ENCODE measurements around the gene RCE1.

RCE1 gene

DNA sequence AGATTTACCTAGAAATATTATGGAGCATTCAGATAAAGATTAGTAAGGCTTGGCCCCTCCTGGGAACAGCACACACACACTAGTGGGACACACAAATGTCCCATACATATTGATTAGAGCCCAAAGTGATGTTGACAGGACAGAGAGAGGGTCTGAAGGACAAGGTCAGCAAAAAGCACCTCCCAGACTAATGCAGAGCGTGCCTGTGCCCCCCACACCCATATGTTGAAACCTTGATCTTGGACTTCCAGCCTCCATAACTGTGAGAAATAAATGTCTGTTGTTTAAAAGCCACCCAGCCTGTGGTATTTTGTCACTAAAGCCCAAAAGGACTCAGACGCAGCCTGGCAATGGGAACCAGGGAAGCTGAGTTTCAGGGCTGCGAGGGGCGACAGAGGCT lies 41.2 kb downstream of the RCE1 start:
- no peak for DNase-seq (ENCODE audit: insufficient read length, low spot score)
- no peak for FAIRE-seq

DNA sequence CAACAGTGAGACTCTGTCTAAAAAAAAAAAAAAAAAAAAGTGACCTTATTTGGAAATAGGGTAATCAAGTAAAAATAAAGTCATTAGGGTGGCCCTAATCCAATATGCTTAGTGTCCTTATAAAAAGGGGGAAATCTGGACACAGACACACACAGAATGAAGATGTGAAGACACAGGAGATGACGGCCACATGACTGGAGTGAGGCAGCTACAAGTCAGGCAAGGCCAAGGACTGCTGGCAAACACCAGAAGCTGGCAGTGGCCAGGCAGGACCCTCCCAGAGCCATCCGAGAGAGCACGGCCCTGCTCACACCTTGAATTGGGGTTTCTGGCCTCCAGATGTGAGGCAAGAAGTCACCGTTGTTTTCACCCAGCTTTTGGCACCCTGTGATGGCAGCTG lies 42.2 kb downstream of the RCE1 start:
- FAIRE-seq: no peak

DNA sequence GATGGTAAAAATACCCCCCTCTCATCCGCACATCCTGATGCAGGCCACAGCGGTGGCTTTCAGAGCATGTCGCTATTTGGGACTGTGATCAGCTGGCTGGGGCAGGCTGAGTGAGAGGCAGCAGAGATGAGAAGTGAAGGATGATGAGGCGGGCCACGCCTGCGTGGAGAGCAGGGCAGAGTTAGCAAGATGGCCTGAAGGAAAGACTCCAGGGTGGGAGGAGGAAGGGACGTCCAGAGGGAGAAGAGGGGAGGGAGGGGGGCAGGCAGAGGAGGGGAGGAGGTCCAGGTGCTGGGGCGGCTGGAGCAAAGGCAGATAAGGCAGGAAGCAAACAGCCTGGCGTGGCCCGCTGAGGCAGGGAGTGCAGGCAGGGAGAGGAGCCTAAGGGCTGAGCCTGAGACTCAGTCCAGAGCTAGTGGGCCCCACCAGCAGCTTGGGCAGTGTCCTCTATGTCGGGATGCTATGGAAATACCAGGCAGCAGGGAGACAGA lies 42.8 kb downstream of the RCE1 start:
- DNase-seq (ENCODE audit: insufficient read length, low spot score): no peak
- FAIRE-seq: no peak

More for the DNA sequence above, 42.2 kb downstream of the RCE1 start:
- no peak for DNase-seq (ENCODE audit: insufficient read length, low spot score)

DNA sequence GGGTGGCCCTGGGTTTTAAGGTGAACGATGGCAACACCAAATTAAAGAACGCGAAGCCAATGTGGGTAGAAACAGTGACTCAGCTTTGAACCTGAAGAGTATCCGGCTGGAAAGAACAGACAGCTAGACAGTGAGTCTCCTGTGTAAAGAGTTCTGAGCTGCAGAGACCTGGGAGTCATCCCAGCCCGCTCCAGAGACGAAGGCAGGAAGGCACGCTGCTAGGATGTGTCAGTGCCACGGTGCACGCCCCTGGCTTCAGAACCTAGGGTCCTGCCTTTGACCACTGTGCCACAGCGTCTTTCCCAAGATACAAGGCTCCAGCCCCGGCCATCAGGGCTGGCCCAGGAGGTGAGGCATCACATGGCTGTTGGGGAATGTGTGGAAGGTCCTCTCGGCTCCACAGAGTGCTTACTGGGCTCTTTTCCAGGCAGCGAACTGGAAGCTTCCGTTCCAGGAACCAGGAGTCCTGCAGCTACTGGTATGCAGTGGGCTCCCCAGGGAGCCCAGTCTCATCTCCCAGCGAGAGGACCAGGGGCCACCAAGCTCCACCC lies 43.5 kb downstream of the RCE1 start:
- FAIRE-seq (no peak), DNase-seq (ENCODE audit: insufficient read length, low spot score) (no peak)

DNA sequence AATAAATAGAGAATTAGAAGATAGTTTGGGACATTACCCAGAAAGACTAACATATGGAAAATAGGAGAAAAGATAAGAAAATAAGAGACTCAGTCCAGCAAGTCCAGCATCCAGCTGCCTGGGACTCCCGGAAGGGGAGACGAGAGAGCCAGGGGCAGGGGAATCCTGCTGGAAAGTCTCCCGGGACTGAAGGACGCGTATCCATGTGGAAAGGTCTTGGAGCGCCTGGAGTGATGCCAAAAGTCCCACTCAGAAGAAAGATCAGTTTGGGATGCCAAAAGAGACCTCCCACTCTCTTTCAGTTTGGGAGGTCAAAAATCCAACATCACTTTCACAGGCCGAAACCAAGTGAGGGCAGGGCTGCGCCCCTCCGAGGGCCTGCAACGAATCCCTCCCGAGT lies 44.3 kb downstream of the RCE1 start:
- no peak for FAIRE-seq

DNA sequence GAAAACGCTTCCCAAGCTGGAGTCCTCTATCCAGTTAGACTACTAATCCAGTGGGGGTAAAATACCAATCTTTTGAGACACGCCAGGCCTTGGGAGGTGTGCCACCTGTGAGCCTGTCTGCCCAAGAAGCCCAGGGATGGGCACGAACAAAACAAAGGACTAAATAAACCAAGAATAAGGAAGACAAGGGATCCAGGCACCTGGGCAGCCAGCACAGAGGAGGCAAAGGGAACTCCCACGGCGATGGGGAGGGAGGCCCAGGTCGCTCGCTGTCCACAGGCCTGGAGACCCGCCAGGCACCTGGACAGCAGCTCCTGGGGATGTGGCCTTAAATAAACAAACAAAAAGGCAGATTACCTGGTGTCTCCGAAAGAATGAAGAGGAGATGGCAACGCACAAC lies 45.0 kb downstream of the RCE1 start:
- DNase-seq (ENCODE audit: insufficient read length, low spot score) (no peak), FAIRE-seq (no peak)

More for the DNA sequence above, 44.3 kb downstream of the RCE1 start:
- DNase-seq (ENCODE audit: insufficient read length, low spot score): no peak

DNA sequence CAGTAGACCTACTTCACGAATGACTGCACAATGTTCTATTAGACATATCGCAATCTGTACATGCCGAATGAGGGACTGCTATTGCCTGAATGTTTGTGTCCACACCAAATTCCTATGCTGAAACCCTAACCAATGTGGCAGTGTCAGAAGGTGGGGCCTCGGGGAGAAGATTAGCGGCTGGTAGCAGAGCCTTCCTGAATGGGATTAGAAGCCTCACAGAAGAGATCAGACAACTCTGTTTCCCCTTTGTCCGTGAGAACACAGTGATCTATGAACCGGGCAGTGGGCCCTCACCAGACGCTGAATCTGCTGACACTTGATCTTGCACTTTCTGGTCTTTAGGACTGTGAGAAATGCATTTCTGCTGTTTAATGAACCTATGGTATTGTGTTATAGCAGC lies 46.7 kb downstream of the RCE1 start:
- no peak for DNase-seq (ENCODE audit: insufficient read length, low spot score)
- FAIRE-seq: no peak

DNA sequence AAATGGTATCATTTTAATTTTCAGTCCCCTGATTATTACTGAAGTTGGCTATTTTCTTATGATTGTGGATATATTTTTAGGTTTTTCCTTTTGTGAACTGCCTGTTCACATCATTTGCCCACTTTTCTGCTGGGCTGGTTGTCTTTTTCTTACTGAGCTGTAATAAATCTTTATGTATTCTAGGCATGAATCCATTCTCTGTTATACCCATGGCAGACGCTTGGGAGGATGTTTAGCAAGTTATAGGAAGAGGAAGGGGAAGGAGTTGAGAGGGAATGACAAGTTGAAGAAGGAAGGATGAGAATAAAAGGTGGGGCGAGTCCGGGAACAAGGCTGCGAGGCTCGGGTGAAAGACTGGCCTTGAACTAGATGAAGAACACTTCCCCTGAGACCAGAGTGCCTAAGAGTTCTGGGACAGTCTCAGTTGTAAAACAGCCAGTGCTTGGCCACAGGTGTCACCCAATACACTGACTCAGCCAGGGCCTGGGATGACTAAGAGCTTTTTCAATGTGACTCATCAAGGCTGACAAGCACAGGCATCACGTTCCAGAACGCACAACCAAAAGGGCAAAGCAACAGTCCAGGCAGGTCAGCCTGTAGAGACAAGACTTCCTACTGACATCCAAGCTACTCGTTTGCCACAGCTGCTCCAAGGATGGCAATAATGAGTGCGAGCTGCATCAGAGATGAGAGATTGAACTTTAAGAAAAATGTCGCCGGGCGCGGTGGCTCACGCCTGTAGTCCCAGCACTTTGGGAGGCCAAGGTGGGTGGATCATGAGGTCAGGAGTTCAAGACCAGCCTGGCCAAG lies 48.8 kb downstream of the RCE1 start:
- DNase-seq (ENCODE audit: insufficient read length, low spot score): peak; percentile 63
- FAIRE-seq: peak; percentile 14

DNA sequence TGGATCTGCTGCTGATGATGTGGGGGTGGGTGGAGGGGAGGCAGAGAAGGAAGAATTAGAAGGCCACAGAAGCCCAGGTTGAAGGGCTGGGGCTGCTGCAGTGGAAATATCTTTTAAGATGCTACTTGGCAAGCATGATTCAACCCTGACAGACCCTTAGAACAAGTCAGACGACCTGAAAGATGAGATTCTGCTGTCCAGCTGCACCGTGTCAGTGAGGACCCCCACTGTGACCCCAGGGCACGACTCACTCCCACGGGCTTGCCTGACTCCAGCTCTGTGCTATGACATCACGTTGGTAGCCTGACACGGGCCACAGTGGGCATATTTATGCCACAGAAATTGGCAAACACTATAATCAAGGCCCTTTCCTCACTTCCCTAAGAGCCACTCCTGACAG lies 49.7 kb downstream of the RCE1 start:
- FAIRE-seq: no peak
- DNase-seq (ENCODE audit: insufficient read length, low spot score): no peak

DNA sequence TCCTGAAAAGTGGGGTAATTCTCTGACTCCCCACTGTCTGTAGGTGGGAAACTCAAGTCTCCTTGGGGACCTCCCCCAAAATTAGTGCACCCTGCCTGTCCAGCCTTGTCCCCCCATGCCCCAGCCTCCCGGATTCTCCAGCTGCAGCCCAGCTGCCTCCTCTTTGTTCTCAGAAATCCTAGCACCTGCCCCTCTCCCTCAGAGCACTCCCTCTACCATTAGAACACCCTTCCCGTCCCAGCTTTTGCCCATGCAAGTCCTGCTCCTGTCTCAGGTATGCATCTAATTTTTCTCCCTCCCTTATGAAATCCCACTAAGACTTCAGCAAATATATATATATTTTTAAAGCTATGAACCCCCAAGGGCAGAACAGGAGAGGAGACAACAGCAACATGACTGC lies 50.9 kb downstream of the RCE1 start:
- no peak for DNase-seq (ENCODE audit: insufficient read length, low spot score)
- no peak for FAIRE-seq

All from GM19239 (cell line).